OCI-LY3 (cell line): ENCODE data around the gene LRGUK.

ENCODE experiments used
- EZH2phosphoT487 ChIP-seq: fragments of 200-600 bp; shearing (Covaris generic); IDR thresholded peaks from 2 replicates; pipeline ENCODE4 v1.6.1; 2018; ENCODE audit warnings: antibody characterized with exemption, mixed run types, low read depth
- TF ChIP-seq, protein P1 (sequence below): fragments of 200-600, 300-600 bp; sonication (generic); IDR thresholded peaks from 2 replicates; pipeline ENCODE4 v1.5.1; 2014; ENCODE audit warnings: antibody characterized with exemption, low read length, low read depth

- TF ChIP-seq, protein P1, sequence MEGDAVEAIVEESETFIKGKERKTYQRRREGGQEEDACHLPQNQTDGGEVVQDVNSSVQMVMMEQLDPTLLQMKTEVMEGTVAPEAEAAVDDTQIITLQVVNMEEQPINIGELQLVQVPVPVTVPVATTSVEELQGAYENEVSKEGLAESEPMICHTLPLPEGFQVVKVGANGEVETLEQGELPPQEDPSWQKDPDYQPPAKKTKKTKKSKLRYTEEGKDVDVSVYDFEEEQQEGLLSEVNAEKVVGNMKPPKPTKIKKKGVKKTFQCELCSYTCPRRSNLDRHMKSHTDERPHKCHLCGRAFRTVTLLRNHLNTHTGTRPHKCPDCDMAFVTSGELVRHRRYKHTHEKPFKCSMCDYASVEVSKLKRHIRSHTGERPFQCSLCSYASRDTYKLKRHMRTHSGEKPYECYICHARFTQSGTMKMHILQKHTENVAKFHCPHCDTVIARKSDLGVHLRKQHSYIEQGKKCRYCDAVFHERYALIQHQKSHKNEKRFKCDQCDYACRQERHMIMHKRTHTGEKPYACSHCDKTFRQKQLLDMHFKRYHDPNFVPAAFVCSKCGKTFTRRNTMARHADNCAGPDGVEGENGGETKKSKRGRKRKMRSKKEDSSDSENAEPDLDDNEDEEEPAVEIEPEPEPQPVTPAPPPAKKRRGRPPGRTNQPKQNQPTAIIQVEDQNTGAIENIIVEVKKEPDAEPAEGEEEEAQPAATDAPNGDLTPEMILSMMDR = no peak
- no peak for TF ChIP-seq EZH2phosphoT487
Measured at GRCh38 chr7:134182078-134182477, 54.9 kb downstream of the LRGUK start.
